ENCODE data around the gene SPTBN1. TPM values are rescaled to one million over a fixed set of nuclear protein-coding genes. Genes with fewer than 3 reads are reported as not detected.

The SPTBN1 gene
- total and polyA plus RNA-seq, 2 of the 13 experiments (the other 11 are each of a cell fraction or from before 2014, with no cell fraction given): 123 to 299 TPM

DNA sequence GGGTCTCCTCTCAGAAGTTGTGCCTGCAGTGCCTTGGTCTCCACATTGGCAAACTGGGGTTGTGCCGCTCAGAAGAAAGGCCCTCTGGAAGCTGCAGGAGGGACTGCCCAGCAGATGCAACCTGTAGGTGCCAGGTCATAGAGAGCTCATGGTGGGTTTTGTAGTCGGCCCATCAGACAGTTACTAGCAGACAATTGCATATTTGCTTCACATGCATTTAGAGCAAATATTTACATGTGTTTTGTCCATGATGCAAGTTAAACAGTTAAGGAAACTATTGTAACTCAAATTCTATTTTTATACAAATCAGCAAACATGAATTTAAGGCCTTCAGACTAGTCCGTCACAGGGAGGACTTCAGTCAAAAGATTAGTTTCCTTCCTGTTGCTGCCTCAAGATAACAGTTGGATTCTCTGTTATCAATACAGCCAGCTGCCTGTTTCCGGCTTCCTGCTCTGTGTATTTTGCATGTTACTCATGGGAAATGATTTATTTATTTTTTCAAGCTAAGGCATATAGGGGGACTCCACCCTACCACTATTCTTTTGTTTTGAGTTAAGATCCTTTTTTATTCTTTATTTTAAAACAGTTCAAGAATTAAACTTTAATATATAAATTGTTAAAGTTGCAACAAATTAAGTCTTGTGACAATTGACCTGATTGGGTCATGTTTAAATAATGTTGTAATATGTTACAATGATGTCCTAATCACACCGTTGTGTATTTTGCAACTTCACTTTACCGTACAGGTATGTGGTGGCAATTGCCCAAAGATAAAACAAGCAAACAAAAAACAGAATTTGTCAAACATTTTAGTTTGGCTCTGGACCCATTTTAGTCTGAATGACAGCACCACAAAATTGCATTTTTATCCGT lies 133.5 kb downstream of the SPTBN1 start (continued):
- TF ChIP-seq, protein P1, sequence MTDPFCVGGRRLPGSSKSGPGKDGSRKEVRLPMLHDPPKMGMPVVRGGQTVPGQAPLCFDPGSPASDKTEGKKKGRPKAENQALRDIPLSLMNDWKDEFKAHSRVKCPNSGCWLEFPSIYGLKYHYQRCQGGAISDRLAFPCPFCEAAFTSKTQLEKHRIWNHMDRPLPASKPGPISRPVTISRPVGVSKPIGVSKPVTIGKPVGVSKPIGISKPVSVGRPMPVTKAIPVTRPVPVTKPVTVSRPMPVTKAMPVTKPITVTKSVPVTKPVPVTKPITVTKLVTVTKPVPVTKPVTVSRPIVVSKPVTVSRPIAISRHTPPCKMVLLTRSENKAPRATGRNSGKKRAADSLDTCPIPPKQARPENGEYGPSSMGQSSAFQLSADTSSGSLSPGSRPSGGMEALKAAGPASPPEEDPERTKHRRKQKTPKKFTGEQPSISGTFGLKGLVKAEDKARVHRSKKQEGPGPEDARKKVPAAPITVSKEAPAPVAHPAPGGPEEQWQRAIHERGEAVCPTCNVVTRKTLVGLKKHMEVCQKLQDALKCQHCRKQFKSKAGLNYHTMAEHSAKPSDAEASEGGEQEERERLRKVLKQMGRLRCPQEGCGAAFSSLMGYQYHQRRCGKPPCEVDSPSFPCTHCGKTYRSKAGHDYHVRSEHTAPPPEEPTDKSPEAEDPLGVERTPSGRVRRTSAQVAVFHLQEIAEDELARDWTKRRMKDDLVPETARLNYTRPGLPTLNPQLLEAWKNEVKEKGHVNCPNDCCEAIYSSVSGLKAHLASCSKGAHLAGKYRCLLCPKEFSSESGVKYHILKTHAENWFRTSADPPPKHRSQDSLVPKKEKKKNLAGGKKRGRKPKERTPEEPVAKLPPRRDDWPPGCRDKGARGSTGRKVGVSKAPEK (CRISPR knock-in tag; IDR thresholded peaks at IDR 0.05; ENCODE audit: borderline replicate concordance): peak; percentile 71; the same call in 1 of the 2 replicates
- TF ChIP-seq ZNF788 (CRISPR knock-in tag; IDR thresholded peaks at IDR 0.05; ENCODE audit: borderline replicate concordance) (peak; percentile 49; the same call in 1 of the 2 replicates), ZFX (CRISPR knock-in tag; IDR thresholded peaks at IDR 0.05; ENCODE audit: low read depth) (peak; percentile 54; the same call in 1 of the 2 replicates), DPF2 (CRISPR knock-in tag; IDR thresholded peaks at IDR 0.05; ENCODE audit: borderline replicate concordance, low read depth) (peak; percentile 59; the same call in 1 of the 2 replicates), ZNF549 (CRISPR knock-in tag; IDR thresholded peaks at IDR 0.05) (no peak), SMYD3 (CRISPR knock-in tag; IDR thresholded peaks at IDR 0.05) (0 out of 2 replicates have a peak, but pooled peaks have one; percentile 0), ZNF543 (CRISPR knock-in tag; IDR thresholded peaks at IDR 0.05) (no peak), TEAD3 (CRISPR knock-in tag; optimal IDR thresholded peaks at IDR 0.05; ENCODE audit: borderline replicate concordance) (peak; percentile 86), FOXP1 (IDR thresholded peaks at IDR 0.05) (peak; percentile 78), FOXP1 (CRISPR knock-in tag; IDR thresholded peaks at IDR 0.05) (peak; percentile 90), HNF4A (CRISPR knock-in tag; IDR thresholded peaks at IDR 0.05) (peak; percentile 66), NKX3-1 (CRISPR knock-in tag; IDR thresholded peaks at IDR 0.05) (0 out of 2 replicates have a peak, but pooled peaks have one; percentile 76)
- TF ChIP-seq, protein P2, sequence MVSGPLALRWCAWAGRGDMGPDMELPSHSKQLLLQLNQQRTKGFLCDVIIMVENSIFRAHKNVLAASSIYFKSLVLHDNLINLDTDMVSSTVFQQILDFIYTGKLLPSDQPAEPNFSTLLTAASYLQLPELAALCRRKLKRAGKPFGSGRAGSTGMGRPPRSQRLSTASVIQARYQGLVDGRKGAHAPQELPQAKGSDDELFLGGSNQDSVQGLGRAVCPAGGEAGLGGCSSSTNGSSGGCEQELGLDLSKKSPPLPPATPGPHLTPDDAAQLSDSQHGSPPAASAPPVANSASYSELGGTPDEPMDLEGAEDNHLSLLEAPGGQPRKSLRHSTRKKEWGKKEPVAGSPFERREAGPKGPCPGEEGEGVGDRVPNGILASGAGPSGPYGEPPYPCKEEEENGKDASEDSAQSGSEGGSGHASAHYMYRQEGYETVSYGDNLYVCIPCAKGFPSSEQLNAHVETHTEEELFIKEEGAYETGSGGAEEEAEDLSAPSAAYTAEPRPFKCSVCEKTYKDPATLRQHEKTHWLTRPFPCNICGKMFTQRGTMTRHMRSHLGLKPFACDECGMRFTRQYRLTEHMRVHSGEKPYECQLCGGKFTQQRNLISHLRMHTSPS (CRISPR knock-in tag; IDR thresholded peaks at IDR 0.05; ENCODE audit: low read depth): peak; percentile 72
- TF ChIP-seq, protein P3, sequence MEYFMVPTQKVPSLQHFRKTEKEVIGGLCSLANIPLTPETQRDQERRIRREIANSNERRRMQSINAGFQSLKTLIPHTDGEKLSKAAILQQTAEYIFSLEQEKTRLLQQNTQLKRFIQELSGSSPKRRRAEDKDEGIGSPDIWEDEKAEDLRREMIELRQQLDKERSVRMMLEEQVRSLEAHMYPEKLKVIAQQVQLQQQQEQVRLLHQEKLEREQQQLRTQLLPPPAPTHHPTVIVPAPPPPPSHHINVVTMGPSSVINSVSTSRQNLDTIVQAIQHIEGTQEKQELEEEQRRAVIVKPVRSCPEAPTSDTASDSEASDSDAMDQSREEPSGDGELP (IDR thresholded peaks at IDR 0.05; ENCODE audit: borderline replicate concordance, low read depth): peak; percentile 86
